Esophagus (tissue), 2 donors: Measurements from ENCODE around the gene TCF15. TPM values are rescaled to one million over a fixed set of nuclear protein-coding genes. Genes with fewer than 3 reads are reported as not detected.
"Not testable (repeated sequence)": the region's sequence is repeated elsewhere in the genome, so short reads cannot be mapped to it uniquely, and the experiment has no call there.

Source experiments
- H3K27ac ChIP-seq, 2 donors: one replicate each; pipeline ENCODE4 v1.5.1; 2013; ENCODE audit warnings: low read depth in 2 of 2, mild to moderate bottlenecking in 2 of 2, inconsistent platforms in 1 of 2, low read length in 1 of 2, moderate library complexity in 1 of 2
- H3K27me3 ChIP-seq, 2 donors: one replicate each; pipeline ENCODE4 v1.6.1; 2013; ENCODE audit warnings: low read length in 2 of 2, control low read depth in 1 of 2, mild to moderate bottlenecking in 1 of 2; ENCODE audit not compliant: insufficient read depth in 2 of 2, control insufficient read depth in 1 of 2
- H3K36me3 ChIP-seq, 2 donors: one replicate each; pipeline ENCODE4 v1.6.1; 2013; ENCODE audit warnings: low read length in 1 of 2; ENCODE audit not compliant: control insufficient read depth in 2 of 2, insufficient read depth in 2 of 2
- H3K4me1 ChIP-seq, 2 donors: one replicate each; pipeline ENCODE4 v1.6.1; 2013; ENCODE audit warnings: low read length in 1 of 2; ENCODE audit not compliant: control insufficient read depth in 2 of 2, insufficient read depth in 2 of 2
- H3K4me3 ChIP-seq, 2 donors: one replicate each; pipeline ENCODE4 v1.5.1; 2013; ENCODE audit warnings: low read length in 2 of 2, mild to moderate bottlenecking in 2 of 2, low read depth in 1 of 2, moderate library complexity in 1 of 2
- H3K9me3 ChIP-seq, 2 donors: one replicate each; pipeline ENCODE4 v1.6.1; 2013; ENCODE audit warnings: mild to moderate bottlenecking in 2 of 2, low read depth in 1 of 2, low read length in 1 of 2, moderate library complexity in 1 of 2; ENCODE audit not compliant: control insufficient read depth in 2 of 2, insufficient read depth in 1 of 2
- WGBS, 2 donors: extraction: QIAGEN DNeasy Blood & Tissue Kit; methylation state at CpG; one replicate each; pipeline ENCODE4 v1.1.7; 2013; 5-methylcytosine and 5-hydroxymethylcytosine counted together
- polyA plus RNA-seq, 2 donors: library from polyadenylated mRNA; stranded (reverse); fragments of 200-250 nt; gene quantifications; one replicate each; pipeline ENCODE4 v1.2.3, GENCODE V29; 2013
- donor health status: healthy with polysubstance abuse.
- donor health status: Bipolar disorder and iron deficiency.

The TCF15 gene
- polyA plus RNA-seq, 2 donors = 0.26 to 0.39 TPM

DNA sequence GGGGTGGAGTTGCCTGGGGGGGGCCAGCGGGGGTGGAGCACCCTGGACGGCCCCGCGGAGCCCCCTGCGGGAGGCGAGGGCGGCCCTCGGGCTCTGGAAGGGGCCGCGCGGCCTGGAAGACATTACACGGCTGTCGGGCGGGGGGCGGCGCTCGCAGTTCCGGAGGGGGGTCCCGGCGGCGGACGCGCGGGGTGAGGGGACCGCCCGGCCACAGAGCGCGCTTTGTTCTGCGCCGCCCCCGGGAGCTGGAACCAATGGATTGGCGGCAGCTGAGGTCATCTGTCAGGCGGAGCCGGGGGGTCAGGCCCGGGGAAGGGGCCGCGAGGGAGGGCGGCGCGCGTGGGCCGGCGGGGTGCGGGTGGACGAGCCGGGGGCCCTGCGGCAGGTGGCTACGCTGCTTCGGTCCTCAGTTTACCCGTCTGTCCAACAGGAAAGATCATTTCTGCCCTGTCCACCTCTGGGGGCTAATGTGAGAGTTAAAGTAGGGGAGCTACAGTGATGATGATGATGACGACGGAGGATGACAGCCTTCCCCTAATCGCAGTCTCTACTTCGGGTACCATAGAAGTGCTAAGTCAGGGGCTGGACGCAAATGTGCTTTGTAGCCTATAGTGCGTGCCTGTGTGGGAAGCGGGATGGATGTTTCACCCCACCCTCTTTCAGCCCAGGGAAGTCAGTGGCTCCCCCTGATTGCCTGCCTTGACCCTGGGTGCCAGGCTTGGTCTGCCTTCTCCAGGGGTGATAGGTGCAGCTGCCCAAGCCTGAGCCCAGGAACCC is 32.5 kb upstream of the TCF15 start:
- no peaks in the 10 kb centered on the region for H3K27me3 ChIP-seq
- 11% methylated on average over 36 to 57 of the region's 57 CpGs for WGBS, 2 donors
- no peak overlapping the region for H3K27ac ChIP-seq
- H3K4me3 ChIP-seq = peak overlapping the region in 1 of 2 donors; percentile 8
- peaks cover 2% of the 10 kb centered on the region in 2 donors for H3K4me1 ChIP-seq
- no peaks in the 10 kb centered on the region for H3K9me3 ChIP-seq
- peaks cover under 1 to 4% of the 10 kb centered on the region in 2 donors for H3K36me3 ChIP-seq

DNA sequence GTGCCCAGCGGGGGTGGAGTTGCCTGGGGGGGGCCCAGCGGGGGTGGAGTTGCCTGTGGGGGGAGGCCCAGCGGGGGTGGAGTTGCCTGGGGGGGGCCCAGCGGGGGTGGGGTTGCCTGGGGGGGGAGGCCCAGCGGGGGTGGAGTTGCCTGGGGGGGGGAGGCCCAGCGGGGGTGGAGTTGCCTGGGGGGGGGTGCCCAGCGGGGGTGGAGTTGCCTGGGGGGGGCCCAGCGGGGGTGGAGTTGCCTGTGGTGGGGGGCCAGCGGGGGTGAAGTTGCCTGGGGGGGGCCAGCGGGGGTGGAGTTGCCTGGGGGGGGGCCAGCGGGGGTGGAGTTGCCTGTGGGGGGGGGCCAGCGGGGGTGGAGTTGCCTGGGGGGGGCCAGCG is 31.9 kb upstream of the TCF15 start:
- H3K27ac ChIP-seq, H3K4me3 ChIP-seq, H3K4me1 ChIP-seq, H3K27me3 ChIP-seq, H3K9me3 ChIP-seq, H3K36me3 ChIP-seq: not testable (repeated sequence)
- whole genome bisulfite sequencing, 2 donors = 9 to 55% methylated on average over 3 to 4 of the region's 13 CpGs

DNA sequence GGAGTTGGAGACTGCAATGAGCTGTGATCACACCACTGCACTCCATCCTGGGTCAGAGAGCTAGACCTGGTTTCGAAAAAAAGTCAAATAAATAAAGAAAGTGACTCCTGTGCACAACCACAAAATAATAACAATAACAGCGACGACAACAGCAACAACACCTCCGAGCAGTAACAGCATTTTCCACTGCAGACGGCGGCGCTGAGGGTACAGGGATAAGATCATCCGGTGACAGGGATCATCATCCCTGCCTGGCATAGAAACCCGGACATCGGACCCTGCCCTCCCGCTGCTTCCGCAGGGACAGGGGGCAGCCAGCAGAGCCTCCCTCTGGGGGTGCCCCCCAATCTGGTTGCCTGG is 31.4 kb upstream of the TCF15 start:
- Histone ChIP-seq H3K27ac (no peak overlapping the region), H3K36me3 (no peaks in the 10 kb centered on the region), H3K27me3 (no peaks in the 10 kb centered on the region), H3K9me3 (no peaks in the 10 kb centered on the region), H3K4me3 (no peak overlapping the region), H3K4me1 (peaks cover 2% of the 10 kb centered on the region in 2 donors)
- WGBS, 2 donors = 37 to 38% methylated on average over 12 of the region's 12 CpGs

GRCh38 chr20:640674-641515 is 30.8 kb upstream of the TCF15 start:
- WGBS, 2 donors = 50 to 56% methylated on average over 11 of the region's 11 CpGs
- H3K36me3 ChIP-seq = no peaks in the 10 kb centered on the region
- H3K27ac ChIP-seq = no peak overlapping the region
- H3K27me3 ChIP-seq = no peaks in the 10 kb centered on the region
- H3K4me1 ChIP-seq = peaks cover 2% of the 10 kb centered on the region in 2 donors
- H3K4me3 ChIP-seq = no peak overlapping the region
- no peaks in the 10 kb centered on the region for H3K9me3 ChIP-seq

DNA sequence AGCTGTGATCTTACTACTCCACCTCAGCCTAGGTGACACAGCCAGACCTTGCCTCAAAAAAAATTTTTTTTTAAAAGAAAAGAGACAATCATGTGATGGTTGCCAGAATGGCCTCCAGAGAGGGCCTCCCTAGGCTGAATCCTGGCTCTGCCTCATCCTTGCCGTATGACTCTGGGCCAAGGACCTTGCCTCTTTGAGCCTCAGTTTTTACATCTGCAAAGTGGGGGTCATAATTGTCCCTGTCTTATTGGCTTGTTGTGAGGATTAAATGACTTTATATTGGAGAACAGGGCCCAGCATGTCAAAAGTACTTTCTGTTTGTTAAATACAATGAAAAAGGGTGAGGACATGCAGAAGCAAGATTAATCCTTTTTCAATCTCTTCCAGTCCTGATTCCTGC is 28.5 kb upstream of the TCF15 start:
- no peaks in the 10 kb centered on the region for H3K9me3 ChIP-seq
- no peak overlapping the region for H3K4me3 ChIP-seq
- no peaks in the 10 kb centered on the region for H3K4me1 ChIP-seq
- H3K36me3 ChIP-seq = no peaks in the 10 kb centered on the region
- H3K27me3 ChIP-seq = no peaks in the 10 kb centered on the region
- no peak overlapping the region for H3K27ac ChIP-seq
- WGBS, 2 donors = 58 to 65% methylated on average over 1 of the region's 1 CpG

- Histone ChIP-seq H3K9me3 (no peaks in the 10 kb centered on the region), H3K27ac (no peak overlapping the region), H3K36me3 (no peaks in the 10 kb centered on the region), H3K4me1 (no peaks in the 10 kb centered on the region), H3K4me3 (no peak overlapping the region), H3K27me3 (no peaks in the 10 kb centered on the region)
- 65 to 77% methylated on average over 2 of the region's 2 CpGs for WGBS, 2 donors
Measured at GRCh38 chr20:637559-637958, 27.4 kb upstream of the TCF15 start.

- H3K4me1 ChIP-seq = no peaks in the 10 kb centered on the region
- no peaks in the 10 kb centered on the region for H3K36me3 ChIP-seq
- 41 to 43% methylated on average over 7 of the region's 7 CpGs for WGBS, 2 donors
- H3K9me3 ChIP-seq = no peaks in the 10 kb centered on the region
- H3K4me3 ChIP-seq = no peak overlapping the region
- no peak overlapping the region for H3K27ac ChIP-seq
- no peaks in the 10 kb centered on the region for H3K27me3 ChIP-seq
Measured at GRCh38 chr20:635893-636338, 25.8 kb upstream of the TCF15 start.

DNA sequence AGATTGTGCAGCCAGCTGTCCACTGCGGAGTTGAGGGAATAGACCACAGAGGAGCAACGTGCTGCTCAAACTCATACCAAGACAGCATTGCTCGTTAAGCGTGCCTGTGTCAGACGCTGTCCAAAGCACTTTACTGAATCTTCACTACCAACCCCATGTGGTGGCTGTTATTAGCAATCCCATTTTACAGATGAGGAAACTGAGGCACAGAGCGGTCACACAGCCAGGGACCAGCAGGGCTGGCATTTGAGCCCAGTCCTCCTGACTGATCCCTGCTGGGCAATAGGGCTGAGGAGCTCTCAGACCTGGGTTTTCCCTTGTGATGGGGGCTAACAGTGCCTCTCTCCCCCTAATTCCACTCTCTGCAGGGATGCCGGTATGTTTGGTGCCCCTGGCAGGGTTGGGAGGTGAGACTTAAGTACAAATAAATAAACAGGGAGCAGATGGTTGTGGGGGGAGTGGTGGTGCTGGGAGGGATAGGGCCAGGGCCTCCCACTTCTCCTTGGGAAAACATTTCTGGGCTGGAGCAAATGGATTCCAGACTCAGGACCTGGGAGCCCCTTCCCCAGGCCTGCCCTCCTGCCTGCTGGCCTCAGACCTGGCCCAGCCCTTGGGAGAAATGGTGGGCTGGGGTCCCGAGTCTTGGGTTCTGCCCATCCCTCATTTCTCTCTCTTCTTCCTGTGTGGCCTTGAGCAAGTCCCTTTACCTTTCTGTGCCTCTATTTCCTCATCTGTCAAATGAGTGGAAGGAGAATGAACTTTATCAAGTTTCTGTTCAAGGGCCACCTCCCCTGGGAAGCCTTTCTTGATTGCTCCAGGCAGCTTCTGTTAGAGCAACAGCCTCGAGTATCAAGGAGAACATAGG is 25.2 kb upstream of the TCF15 start:
- no peaks in the 10 kb centered on the region for H3K36me3 ChIP-seq
- no peak overlapping the region for H3K4me3 ChIP-seq
- H3K27me3 ChIP-seq = no peaks in the 10 kb centered on the region
- no peaks in the 10 kb centered on the region for H3K9me3 ChIP-seq
- 65 to 68% methylated on average over 9 of the region's 9 CpGs for WGBS, 2 donors
- H3K27ac ChIP-seq = no peak overlapping the region
- no peaks in the 10 kb centered on the region for H3K4me1 ChIP-seq

DNA sequence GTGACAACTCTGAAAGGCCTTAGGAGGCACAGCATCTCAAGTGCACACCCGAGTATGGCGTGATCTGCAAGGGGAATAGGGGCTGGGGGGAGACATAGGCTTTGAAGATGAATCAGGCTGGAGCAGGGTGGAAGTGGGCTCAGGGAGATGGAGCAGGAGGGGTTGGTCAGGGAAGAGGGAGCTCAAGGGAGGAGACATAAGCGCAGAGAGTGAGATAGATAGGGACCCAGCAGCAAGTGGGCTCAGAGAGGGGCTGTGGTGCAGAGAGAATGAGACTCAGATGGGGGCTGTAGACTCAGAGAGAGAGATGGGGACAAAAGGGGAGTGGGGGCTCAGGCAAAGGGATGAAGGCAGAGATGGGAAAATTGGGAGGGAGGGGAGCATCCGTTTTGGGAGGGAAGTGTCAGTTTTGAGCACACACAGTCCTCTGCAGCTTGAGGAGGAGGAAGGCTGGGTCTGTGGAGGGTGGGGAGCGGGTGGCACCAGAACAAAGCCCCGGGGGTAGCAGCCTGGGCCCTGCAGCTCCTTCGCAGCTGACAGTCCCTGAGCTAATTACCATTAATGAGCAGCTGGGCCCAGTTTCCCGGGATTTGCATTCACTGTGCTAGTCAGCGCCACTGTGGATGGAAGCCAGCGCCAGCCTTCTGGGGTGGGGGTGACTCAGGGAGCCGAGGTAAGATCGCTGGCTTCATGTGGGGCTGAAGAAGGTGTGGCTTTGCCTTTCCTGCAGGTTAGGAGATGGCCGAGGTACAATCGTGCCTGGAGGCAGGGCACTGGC is 24.2 kb upstream of the TCF15 start:
- Histone ChIP-seq H3K4me3 (no peak overlapping the region), H3K4me1 (no peaks in the 10 kb centered on the region), H3K36me3 (no peaks in the 10 kb centered on the region), H3K27ac (no peak overlapping the region), H3K27me3 (no peaks in the 10 kb centered on the region), H3K9me3 (no peaks in the 10 kb centered on the region)
- WGBS, 2 donors = 51 to 56% methylated on average over 14 of the region's 14 CpGs
